NCI-H128 (cell line): ENCODE measurements around the gene OPALIN.
"Not testable (repeated sequence)": the region's sequence is repeated elsewhere in the genome, so short reads cannot be mapped to it uniquely, and the experiment has no call there.

Experiments used
- DNase-seq: peaks from one replicate; lab custom pipeline; 2025; ENCODE audit not compliant: unreplicated experiment; lab: John Stamatoyannopoulos, UW

OPALIN gene

DNA sequence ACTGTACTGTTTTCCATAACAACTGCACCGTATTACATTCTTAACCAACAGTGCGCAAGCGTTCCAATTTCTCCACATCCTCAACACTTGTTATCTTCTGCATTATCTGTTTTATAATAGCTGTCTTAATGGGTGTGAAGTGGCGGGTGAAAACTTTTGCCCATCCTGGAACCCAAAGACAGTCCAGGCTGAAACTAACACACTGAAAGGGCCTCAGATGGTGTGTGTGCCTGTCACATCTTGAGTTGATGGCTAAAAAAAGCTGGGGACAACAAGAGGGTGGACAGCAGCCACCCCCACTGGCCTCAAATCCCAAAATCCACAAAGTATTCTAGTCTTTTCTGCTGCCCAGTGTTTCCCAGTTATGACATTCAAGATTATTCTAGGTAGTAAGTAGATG is 19.4 kb downstream of the OPALIN start:
- no peak for DNase-seq

DNA sequence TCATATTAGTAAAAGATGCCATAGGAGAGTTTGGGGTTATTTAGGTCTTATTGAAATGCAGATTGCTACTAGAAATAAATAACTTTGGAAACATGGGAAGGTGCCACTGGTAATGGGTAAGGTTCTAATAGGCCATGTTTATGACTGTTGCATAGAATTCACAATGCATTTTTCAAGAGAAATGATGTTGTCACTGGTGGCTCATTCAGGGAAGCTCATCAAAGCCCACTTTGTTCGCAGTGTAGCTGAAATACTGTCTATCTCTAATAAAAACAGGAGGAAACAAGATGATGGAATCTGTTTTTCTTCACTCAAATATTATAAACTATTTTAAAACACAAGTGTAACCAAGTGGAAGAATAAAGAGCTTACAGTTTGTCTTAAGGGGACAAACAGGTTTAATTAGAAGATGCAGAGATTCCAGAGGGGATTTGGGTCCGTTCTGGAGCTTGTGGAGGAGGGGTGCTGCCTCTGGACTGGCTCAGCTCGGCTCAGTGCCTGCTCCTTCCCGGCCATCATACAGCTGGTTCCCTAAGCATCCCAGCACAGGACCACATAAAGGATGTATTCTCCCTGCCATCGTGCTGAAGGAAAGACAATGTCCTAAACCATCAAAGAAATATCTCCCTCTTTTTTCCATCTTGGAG is 20.4 kb downstream of the OPALIN start:
- DNase-seq = no peak

DNA sequence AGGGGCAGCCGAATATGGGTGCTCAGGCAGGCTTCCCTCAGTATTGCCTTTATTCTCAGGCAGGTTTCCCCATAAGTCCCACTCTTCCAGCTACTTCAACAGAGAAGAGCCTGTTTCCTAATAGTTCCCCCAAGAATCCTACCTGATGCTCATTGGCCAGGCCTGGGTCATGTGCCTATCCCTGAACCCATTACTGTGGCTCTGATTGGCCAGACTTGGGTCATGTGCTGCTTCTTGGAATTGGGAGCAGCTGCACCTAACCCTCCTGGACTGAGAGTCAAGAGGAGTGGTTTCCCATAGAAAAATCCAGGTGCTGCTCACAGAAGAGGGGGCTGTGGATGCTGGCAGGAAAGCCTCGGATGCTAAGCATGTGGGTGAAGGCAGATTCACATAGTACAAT is 21.7 kb downstream of the OPALIN start:
- no peak for DNase-seq

DNA sequence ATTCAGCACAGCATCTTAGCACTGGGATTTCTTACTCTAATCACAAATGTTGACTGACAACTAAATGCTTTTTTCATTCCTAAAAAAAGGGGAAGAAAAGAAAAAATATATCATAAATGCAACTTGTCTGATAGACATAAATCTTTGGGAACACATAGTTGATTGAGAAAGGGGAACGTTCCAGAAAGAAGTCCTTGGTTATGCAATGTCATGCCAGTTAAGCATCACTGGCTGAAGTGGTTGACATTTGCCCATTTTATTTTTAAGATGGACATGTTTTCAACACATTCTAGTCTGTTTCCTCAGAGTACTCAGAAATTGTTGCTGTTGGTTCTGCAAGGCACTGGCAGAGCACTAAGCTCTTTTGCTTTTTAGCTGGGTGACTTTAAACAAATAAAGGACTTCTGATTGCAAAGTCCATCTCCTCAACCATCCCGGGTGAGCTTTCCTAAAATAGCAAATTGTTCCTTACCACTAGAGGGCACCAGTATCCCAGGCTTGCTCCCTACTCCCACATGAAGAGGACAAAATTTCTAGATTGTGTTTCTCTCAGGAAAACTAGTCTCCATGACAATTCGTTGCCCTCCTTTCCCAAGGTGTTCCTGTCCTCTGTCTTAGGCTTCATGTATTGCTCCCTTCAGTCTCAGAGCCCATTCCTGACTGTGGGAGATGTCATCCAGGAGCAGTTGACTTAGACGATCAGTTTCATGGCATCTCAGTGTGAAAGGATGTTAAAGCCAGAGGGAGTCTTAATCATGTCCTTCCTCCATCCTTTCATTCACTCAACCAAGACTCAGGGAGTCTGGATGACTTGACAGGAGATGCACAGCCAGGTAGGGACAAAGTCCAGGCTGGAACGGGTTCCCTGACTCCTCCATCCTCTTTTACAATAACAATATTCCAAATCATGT is 23.9 kb downstream of the OPALIN start:
- DNase-seq = no peak

DNA sequence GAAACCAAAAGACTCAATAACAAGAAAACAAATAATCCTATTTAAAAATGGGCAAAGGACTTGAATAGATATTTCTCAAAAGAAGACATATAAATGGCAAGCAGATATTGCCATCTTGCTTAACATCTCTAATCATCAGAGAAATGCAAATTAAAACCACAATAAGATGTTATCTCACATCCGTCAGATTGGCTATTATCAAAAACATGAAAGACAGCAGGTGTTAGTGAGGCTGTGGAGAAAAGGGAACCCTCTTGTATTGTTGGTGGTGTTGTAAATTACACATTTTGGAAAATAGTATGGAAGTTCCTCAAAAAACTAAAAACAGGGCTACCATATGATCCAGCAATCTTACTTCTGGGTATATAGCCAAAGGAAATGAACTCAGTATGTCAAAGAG is 25.7 kb downstream of the OPALIN start:
- DNase-seq = no peak

DNA sequence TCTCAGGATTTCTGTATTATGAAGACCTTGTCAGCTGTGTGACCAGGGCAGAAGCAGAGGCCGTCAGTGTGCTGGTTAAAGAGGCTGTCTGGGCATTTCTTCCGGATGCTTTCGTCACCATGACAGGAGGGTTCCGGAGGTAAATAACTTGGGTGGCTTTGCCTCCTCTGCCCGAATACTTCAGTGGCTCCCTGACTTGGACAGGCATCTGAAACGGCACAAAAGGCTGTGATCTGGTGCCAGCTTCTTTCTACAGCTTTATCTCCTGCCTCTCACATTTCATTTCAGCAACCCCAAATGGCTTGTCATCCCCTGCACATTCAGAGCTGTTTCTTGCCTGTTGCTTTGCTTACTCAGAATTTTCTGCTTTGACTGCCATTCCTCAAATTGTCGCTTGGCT is 31.3 kb downstream of the OPALIN start:
- DNase-seq = no peak

DNA sequence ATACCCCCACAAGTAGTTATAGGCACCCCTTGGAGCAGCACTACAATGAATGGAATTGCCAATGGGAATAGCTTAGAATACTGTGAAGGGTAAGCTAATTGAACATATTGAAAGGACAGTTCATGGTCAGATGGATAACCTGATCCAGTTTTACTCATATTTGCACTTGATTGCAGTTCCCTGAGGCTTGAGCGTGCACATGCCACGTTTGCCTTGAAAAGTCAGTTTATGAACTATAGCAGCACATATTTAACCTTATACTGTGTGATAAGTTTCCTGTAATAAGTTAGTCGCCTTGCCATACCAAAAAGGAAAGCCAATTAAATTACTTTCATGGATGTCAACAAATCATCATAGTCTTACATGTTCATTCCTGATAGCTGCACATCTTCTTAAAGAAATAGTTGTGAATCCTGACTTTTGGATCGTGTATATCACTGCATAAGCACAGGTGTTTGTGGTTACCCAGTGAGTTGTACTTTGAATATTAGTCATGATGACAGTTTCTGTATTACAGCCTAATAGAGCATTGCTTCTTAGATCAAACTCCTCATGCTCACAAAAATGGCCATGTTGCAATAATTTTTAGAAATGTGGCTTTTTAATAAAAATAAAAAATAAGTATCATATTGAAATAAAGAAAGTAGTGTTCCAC is 33.0 kb downstream of the OPALIN start:
- DNase-seq = no peak

DNA sequence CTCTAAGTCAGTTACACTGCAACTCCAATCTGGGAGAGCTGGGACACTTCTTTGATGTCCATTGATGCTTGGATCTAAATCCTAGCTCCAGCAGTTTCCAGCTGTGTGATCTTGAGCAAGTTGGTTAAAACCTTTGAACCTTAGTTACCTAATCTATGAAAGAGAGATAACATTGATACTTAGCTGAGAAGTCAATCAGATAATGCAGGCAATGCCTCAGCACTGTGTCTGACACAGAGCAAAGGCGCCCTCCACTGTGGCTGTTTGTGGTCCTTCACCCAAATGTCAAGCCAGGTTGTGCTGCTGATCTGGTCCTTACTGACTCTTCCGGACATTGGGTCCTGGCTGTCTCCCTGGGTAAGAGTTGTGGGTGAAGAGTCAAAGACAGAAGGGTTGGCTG is 34.4 kb downstream of the OPALIN start:
- no peak for DNase-seq

DNA sequence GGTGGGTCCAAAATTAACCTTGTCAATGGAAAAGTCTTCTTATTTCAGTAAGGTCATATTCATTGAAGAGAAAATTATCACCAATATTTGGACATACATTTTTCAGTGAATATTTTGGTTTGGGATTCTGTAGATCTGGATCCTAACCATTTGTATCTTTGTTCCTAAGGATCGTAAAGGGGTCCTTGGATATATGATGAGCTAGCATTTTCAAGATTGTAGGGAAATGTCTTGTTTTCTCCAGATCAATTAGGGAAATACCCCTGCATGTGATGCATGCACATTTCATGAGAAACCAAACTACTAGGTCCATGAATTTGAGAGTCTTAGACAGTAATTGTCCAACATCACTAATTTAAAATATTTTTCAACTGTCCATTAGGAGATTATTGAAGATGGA is 36.5 kb downstream of the OPALIN start:
- no peak for DNase-seq

DNA sequence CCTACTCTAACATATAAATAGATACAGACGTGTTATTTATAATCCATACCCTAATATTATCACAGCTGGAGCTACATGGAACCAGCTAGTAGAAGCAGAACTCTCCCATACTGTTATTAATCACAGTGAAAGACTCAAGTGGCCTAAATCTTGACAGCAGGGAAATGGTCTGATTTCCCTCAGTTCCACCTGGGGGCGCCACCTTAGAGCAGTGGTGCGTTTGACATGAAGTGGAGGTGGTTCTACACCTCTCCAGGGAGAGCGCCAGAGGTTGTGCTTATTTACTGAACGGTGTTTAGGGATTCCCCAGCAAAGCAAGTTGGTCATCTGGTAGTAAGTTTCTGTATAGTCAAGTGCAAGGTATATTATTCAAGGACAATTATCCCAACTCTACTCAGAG is 37.0 kb downstream of the OPALIN start:
- DNase-seq = no peak

DNA sequence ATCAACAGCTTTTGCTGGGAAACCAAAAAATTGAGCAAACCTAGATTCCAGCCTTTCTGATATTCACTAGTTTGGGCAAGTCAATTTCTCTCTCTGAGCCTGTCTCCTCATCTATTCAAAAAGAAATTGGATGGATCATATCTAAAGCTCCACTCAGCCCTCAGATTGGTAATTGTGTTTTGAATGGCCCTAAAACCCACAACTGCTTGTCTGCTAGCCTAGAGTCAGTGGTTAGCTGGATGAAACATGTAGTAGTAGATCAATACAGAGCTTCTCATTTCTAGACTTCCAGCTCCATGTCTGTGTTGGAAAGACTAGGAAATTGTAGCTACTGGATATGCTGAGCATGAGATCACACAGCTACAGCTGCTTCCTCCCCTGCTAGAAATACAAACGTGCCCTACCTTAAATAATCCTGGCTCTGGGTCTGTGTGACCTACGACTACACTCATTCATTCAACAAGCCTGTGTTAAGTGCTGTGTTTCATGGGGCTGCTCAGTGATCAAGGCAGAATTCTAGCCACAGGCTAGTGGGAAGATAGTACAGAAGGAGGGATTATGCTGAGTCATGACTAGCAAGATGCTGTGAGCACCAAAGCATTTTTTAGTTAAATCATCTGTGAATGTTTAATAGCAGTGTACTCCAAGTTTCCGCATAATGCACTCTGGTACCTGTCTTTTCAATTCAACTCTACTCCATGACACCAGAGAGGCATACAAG is 38.9 kb downstream of the OPALIN start:
- DNase-seq = no peak

DNA sequence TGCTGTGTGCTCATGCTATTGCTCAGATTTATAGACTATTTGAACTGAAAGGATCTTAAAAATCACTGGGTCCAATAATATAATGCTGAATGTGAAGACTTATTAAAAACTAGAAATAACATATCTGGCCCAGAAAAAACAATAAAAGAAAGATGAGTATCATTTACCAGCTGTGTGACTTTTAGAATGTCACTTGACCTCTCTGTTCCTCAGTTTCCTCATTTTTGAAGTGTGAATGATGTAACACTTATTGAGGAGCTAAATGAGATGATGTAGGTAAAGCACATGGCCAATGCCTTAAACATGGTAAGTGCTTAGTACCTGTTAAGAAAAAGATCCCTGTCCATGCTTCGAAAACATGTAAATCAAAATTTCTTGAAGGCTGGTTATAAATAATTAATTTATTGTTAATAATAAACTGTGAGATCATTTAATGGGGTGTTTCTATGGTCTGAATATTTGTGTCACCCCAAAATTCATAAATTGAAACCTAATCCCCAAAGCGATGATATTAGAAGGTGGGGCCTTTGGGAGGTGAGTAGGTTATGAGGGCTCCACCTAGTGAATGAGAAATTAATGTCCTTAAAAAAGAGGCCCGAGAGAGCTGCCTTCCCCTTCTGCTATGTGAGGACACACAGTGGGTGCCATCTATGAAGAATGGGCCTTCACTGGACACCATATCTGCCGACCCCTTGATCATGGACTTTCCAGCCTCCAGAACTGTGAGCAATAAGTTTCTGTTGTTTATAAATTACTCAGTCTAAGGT is 41.6 kb downstream of the OPALIN start:
- no peak for DNase-seq

DNA sequence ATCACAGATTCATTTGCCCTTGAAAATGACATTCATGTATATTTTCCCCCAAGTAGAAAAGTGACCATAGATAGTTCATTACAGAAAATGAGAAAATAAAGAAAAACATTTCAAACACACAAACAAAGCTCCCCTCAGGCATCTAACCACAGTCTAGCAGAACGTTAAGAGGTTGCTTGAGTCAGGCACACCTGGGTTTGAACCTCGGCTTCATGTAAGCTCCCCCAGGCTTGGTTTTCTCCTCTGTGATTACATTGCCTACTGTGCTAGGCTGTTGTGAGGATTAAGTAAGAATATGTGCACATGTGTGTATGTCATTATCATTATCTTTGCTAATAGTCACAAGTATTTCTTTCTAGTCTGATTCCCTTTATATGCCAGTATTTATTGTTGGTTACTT is 45.5 kb downstream of the OPALIN start:
- DNase-seq = no peak

DNA sequence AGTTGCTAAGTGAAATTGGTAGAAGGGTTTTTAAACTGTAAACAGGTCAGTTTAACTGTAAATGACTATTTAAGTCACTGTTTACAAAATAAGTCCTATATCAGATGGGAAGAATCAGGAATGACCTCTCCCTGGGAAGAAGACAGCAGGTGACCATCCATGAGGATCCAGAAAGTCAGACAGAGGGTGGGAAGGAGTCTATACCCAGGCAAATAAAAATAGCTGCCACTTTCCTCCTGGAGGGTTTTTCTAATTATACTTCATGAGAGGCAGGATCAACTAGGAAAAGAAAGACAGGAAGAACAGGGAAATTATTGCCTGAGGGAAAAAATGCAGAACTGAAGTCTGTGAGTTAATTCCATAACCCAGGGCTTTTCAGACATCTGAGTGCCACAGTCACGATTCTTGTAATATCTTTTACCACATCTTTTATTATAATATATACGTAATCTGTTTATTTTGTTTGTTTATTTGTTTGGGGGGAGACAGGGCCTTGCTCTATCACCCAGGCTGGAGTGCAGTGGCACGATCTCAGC is 47.6 kb downstream of the OPALIN start:
- DNase-seq = no peak

DNA sequence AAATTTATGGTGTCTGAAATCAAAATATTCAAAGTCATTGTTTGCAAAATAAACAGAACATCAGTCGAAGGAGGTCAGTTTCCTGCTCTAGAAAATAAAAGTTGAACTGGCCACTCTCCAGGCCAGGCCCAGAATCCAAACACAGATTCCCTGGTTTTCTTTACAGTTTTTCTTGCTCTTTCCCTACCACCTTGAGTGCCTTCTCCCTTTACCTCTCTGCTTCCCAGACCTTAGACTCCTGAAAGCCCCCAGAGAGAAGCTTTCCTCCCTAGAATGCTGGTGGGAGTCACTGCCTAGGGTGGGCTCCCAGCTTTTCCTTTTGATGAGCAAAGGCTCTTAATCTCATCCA is 48.5 kb downstream of the OPALIN start:
- DNase-seq = no peak

DNA sequence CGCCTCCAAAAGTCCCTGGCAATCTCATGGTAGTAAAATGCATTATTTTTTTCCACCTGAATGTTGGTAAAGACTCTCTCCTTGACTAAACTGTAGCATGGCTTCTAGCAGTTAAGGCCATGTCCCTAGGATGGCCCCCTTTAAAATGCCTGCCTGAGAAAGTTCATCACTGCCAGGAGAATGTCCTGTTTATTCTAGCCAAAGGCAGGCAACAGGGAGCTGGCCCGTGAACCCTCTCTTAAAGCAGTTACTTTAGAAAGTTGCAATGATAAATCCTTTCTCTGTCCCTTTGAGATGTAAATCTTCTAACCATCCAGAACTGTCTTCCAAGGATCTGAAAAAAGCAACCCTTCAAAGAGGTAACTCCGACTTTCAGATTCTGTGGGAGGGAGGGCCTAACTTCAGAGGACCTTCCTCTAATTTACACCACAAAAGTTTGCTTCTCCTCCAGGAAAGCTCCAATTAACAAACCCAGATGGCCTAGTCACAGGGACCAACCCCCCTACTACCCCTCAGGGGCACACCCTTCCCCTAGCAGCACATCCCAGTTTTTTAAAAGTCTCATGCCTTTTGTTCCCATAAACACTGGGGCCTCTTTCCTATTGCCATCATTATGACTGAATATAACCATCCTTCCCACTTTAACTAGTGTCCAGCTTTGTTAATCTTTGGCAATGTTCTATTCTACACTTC is 49.0 kb downstream of the OPALIN start:
- no peak for DNase-seq

DNA sequence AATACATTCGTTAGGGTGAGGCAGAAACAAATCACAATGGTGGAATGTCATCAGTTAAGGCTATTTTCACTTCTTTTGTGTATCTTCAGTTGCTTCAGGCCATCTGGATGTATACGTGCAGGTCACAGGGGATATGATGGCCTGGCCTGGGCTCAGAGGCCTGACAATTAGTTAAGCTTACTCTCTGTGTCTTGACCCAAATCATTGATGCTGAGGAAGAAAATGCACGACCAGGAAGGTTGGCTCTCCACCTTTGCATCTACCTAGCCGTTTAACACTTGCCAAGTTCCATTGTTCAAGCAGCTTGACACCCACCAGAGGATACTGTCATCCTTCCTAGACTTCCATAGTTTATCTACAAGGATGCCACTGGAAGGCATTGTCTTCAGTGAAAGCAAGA is 49.9 kb downstream of the OPALIN start:
- not testable (repeated sequence) for DNase-seq

DNA sequence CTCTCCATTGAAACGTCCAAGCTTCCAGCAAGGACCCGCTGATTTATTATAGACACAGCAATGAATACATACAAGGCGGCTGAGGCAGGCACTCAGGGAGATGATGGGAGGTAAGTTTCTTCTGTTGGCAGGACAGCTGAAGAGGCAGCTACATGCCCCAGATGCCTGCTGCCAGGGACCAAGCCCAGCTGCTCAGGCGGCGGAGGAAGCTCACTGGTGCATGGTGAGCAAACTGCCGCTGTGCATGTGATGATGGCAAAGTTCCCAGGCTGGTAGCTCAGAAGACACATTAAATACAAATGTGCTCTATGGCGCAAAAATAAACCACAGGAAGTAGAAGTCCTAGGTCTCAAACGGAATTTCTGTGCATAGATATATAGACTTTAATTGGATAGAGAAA is 52.3 kb downstream of the OPALIN start:
- no peak for DNase-seq

DNA sequence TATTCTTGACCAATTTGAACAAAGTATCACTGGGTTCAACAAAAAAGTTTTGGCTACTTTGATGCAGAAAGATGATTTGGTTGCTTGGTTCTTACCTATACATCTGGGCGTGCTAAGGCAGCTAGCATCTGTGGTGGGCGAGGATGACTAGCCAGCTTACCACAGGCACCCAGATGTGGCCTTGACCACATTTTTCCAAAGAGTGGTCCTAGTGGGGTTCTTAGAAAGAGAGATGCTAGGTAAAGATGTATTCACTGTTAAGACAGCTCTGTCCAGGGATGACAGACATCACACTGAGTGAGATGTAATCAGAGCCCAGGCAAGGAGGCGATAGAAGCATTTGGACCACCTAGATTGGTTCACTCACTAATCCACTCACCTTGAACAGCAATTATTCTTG is 53.8 kb downstream of the OPALIN start:
- DNase-seq = no peak

DNA sequence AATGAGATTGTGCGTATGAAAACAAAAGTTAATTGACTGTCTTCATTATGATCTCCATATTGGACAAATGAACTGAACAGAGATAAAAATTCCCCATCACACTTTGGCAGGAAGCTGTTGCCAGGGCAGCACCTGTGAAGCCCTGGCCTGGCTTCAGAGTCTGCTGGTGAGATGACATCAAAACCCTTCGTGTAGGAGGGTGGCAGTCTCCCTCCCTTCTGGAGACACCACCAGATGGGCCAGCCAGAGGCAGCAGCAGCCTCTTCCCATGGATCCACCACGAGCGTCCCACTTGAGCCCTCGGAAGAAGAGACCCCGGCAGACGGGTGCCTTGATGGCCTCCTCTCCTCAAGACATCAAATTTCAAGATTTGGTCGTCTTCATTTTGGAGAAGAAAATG is 54.6 kb downstream of the OPALIN start, which contains the start of gene DNTT:
Gene DNTT, plus strand, starts transcription at position 205 of the 400 bp plus-strand sequence. Its CDS starts 64 bp downstream, at position 269.
- no peak for DNase-seq
